Transverse colon (tissue), 3 donors: Measurements from ENCODE around the gene CCDC71.

ENCODE experiments used
- CTCF ChIP-seq, 5 experiments: fragments of 200-600 bp in 3 of 5; fragments of 450-650 bp in 2 of 5; sonication (generic) in 3 of 5; IDR thresholded peaks; 1 replicate in 2 of 5; 2 replicates in 3 of 5; pipeline ENCODE4 v1.5.1; 2016 to 2017; ENCODE audit warnings: antibody characterized with exemption in 5 of 5, inconsistent platforms in 3 of 5, mild to moderate bottlenecking in 2 of 5, moderate library complexity in 1 of 5
- EP300 ChIP-seq: sonication (generic); formaldehyde crosslinking; IDR thresholded peaks from one replicate; pipeline ENCODE4 v1.6.1; 2017; ENCODE audit warnings: antibody characterized with exemption, low read depth

DNA sequence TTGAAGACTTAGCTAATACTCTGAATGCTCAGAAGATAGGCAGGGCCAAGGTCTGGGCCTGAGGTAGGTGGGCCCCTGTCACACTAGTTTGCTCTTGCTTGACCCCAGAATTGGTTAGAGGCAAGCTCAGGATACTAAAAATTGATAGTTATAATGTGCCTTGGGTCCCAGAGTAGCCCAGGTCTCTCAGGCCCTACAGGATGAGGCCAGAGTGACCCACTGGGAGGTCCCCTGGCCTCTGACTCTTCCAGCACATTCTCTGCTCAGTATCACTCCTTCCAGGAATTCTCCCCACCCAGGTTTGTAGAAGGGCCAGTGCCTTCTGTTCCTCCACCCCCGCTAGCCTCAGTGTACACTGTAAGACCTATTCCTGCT is 4.6 kb upstream of the CCDC71 start:
- TF ChIP-seq EP300 (no peak), CTCF (IDR thresholded peaks at IDR 0.05) (no peak)
